Germinal center (tissue), 1 donor: ENCODE measurements around the gene USH2A.

Source experiments
- DNase-seq: peaks from one replicate; pipeline ENCODE4 v3.0.0; 2012; ENCODE audit warnings: mixed read lengths, low spot score

The USH2A gene

GRCh38 chr1:215786997-215787396 is 636.3 kb downstream of the USH2A start:
- no peak for DNase-seq

- DNase-seq = no peak
Measured at GRCh38 chr1:215780641-215781040, 642.6 kb downstream of the USH2A start.

GRCh38 chr1:215780139-215780538 is 643.1 kb downstream of the USH2A start:
- DNase-seq = no peak

- DNase-seq = no peak
Measured at GRCh38 chr1:215779729-215780128, 643.5 kb downstream of the USH2A start.

GRCh38 chr1:215777370-215777925 is 645.8 kb downstream of the USH2A start:
- DNase-seq = no peak

GRCh38 chr1:215776336-215776735 is 646.9 kb downstream of the USH2A start:
- no peak for DNase-seq

- no peak for DNase-seq
Measured at GRCh38 chr1:215772151-215772550, 651.1 kb downstream of the USH2A start.

- DNase-seq = no peak
Measured at GRCh38 chr1:215768303-215768702, 654.9 kb downstream of the USH2A start.

- no peak for DNase-seq
Measured at GRCh38 chr1:215767761-215768160, 655.5 kb downstream of the USH2A start.

GRCh38 chr1:215766521-215766920 is 656.7 kb downstream of the USH2A start:
- DNase-seq = no peak

GRCh38 chr1:215765833-215766232 is 657.4 kb downstream of the USH2A start:
- DNase-seq = no peak

GRCh38 chr1:215761446-215761845 is 661.8 kb downstream of the USH2A start:
- no peak for DNase-seq

GRCh38 chr1:215754112-215754511 is 669.1 kb downstream of the USH2A start:
- no peak for DNase-seq

GRCh38 chr1:215749414-215749813 is 673.8 kb downstream of the USH2A start:
- no peak for DNase-seq

GRCh38 chr1:215748431-215748830 is 674.8 kb downstream of the USH2A start:
- DNase-seq = no peak

- DNase-seq = no peak
Measured at GRCh38 chr1:215744419-215744818, 678.8 kb downstream of the USH2A start.

- no peak for DNase-seq
Measured at GRCh38 chr1:215739025-215739424, 684.2 kb downstream of the USH2A start.

GRCh38 chr1:215731699-215732098 is 691.5 kb downstream of the USH2A start:
- no peak for DNase-seq

GRCh38 chr1:215730600-215730999 is 692.6 kb downstream of the USH2A start:
- no peak for DNase-seq

- no peak for DNase-seq
Measured at GRCh38 chr1:215728169-215728568, 695.1 kb downstream of the USH2A start.

GRCh38 chr1:215720126-215720525 is 703.1 kb downstream of the USH2A start:
- no peak for DNase-seq

- no peak for DNase-seq
Measured at GRCh38 chr1:215719552-215719951, 703.7 kb downstream of the USH2A start.

- DNase-seq = no peak
Measured at GRCh38 chr1:215718575-215719287, 704.5 kb downstream of the USH2A start.
